ENCODE measurements around the gene RNF144A.
A peak's percentile ranks its signal among the peaks of the same experiment; 100 is the strongest.

RNF144A gene

DNA sequence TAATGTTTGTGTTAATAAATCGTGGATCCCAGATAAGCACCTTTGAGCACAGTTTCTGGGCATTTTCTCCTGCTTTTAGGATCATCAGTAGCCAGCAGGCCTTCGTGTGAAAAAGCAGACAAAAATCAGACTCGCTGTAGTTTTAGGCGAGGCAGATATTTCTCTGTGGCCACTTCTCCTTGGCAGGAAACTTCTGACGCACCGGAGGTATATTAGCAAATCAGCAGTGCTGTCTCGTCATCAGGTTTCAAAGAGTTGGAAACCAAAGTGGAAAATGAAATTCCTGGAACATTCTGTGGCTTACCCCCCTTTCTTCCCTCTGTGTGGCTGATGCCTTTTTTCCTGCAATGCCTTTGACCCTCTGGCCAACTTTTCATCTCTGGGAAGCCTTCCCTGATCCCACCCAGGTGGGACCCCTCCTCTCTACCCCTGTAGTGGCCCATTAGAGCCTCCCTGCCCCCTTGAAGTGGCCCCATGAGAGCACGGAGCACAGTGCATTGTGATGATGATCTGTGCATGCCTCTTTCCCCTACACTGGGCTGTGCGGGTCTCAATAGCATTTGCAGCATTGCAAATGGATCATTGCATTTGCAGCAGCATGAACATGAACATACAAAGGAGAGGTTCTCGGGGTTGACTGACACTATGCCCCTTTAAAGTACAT, 93.3 kb downstream of the RNF144A start:
- no peak for DNase-seq

GRCh38 chr2:7011356-7012083, 94.3 kb downstream of the RNF144A start:
- DNase-seq, result no peak

GRCh38 chr2:7012141-7012764, 95.0 kb downstream of the RNF144A start:
- DNase-seq, result no peak

GRCh38 chr2:7013471-7014160, 96.4 kb downstream of the RNF144A start:
- no peak for DNase-seq

DNA sequence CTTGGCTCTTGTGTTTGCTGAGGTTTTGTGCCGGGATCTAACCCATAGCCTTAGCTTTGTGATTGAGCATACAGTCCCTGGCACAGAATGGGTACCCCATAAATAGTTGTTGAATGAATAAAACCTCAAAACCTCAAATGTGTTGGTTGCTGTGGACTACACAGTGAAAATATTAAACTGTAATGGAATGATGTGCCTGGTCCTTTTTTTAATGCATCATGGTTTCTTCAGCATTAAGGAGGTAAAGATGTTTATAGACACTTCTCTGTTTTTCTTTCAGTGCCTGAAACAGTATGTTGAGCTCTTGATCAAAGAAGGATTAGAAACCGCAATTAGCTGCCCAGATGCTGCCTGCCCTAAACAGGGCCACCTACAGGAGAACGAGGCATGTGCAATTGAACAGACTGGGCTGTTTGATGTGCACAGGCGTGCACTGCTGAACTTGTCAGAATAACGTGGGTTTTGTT, 97.0 kb downstream of the RNF144A start:
- peak; percentile 14 for DNase-seq

GRCh38 chr2:7015007-7015950, 98.1 kb downstream of the RNF144A start:
- DNase-seq, result no peak

DNA sequence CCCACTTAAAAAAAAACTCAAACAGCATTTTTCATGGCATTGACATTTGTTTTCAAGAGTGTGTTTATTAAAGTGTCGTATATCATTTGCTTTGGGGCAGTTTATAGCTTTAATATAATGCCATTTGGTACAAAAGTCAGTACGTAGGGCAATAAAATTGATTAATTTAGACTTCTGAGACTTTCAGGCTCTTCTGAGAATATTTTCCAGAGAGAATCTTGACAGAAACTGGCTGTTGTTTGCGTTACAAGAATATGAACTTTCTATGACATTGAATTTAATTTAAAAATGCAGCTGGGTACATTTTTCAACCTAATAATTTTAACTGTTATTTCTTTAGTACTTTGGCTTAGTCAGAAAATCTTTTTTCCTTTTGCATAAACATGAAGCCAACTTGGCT, 98.9 kb downstream of the RNF144A start:
- DNase-seq, result no peak

DNA sequence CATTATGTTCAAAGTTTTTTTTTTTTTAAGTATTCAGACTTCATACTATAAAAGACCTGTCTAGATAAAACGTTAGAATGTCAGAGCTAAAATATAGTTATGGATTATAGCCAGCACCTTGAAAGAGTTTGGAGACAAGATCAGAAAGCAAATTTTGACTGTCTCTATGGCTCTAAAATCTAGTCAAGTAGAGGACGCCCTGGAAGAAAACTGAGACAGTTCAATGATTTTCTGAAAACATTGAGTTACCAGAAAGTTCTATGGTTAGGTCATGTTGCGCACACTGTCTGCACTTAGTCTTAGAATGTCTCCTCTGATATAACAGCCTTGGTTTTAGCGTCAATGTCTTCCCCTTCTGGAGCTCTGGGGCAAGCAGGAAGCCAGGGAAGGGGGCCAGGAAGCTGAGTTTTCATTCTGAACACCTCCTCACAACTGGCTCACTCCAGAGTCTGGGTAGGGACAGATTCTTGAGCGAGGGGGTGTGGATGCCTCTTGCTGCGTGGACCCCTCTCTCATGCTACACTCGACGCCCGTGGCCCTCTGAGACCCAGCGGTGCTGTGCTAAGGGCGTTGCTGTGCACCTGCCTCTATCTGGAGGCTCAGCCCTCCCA, 99.5 kb downstream of the RNF144A start:
- no peak for DNase-seq

GRCh38 chr2:7017671-7018281, 100.6 kb downstream of the RNF144A start:
- no peak for DNase-seq

DNA sequence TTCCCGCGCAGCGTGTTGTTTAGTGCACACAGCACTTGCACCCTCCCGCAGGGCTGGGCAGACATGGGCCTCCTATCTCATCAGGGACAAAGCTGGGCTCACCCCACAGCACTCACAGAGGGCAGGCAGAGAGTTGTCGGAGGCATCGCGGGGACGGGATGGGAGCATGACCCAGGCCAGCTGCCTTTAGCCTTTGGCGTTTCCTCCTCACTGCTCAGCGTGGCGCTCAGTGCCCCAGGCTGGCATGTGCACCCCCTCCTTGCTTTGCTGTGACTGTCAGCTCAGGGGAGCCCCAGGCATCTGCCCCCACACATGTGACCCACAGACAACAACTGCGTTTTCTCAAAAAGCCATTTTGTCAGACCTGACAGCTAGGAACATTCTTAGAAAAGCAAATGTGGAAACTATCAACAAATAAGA, 101.1 kb downstream of the RNF144A start:
- DNase-seq, result no peak

GRCh38 chr2:7018767-7019166, 101.6 kb downstream of the RNF144A start:
- no peak for DNase-seq

DNA sequence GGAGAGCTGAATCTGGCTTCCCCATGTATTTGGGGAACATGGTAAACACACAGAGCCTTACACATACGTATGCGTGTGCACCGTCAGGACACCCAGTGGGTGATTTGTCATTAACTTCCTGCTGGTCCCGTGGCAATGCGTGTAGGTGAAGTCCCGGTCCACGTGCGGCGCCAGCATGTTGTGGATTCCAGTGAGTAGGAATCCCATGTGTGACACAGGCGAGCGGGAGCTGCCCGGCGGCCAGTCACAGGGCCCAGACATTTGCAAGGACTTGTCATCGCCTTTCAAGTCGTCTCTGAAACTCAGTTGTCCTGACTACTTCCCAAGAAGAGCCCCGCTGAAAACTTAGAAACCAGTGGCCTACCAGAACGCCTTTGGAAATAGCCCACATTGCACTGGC, 102.0 kb downstream of the RNF144A start:
- DNase-seq, result no peak

GRCh38 chr2:7020059-7020458, 102.8 kb downstream of the RNF144A start:
- no peak for DNase-seq

DNA sequence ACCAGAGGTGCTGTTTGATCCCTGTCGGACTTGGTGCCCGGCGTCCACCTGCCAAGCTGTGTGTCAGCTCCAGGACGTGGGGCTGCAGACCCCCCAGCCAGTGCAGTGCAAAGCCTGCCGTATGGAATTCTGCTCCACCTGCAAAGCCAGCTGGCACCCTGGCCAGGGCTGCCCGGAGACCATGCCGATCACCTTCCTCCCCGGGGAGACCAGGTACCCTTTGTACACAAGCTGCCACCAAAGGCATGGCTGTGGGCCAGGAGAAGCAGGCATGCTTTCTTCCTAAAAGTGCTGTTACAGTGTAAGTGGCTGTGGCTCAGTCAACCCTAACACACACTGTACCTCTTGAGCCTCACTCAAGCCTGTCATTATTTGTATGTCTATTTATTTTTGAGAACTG, 103.3 kb downstream of the RNF144A start:
- no peak for DNase-seq

DNA sequence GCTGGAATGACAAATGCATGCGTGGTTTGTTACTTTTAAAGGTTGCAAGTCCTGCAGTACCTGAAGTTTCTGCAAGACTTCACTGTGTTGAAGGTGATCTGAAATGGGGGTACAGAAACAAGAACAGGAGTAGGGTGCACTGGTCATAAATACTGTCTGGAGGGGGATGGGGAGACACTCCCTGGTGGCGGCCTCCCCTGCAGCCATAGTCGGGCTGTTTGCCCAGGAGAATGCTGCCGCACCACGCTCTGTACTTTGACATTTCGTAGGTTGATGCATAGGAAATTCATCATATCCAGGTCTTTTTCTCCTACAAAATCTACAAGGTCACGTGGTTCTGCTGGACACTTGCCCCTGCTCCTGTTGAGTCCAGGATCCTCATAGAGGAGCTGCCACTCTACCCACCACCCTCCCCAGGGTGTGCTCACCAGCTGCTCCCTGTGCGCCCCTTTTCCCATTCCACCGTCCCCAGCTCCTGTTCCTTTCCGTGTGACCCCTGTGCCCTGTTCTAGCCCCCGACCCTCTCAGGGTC, 103.8 kb downstream of the RNF144A start:
- DNase-seq, result no peak

- DNase-seq, result no peak
Observed at GRCh38 chr2:7022492-7023385, 105.5 kb downstream of the RNF144A start.

DNA sequence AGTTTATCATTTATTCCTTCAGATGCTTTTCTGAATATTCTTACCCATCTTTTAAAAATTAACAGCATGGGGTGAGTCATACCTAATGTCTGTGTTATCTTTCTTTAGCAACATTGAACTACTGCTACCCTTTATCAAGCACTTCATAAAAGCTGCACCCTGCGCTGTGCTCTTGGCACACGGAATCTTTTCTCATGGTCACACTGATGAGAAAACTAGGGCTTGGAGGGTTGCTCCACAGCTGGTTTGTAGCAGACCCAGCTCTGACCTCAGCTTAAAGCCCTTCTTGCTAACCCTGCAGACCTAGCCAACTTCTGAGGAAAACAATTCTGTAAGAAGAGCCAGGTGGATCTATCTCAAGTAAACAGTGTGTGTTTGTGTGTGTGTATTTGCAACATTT, 106.3 kb downstream of the RNF144A start:
- no peak for DNase-seq

DNA sequence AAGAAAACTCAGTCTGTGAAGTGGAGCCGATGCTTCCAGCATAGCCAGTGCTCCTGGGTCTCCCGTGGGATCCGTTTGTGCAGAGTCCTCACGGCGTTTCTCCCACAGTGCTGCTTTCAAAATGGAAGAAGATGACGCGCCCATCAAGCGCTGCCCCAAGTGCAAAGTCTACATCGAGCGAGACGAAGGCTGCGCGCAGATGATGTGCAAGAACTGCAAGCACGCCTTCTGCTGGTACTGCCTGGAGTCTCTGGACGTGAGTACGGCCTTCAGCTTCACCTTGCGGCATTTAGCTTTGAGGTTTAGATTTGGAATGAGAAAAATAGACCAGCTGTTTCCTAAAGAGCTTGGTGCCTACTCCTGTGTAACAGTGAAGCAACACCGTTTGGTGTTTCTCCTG, 107.0 kb downstream of the RNF144A start:
- DNase-seq, result no peak

- DNase-seq, result no peak
Observed at GRCh38 chr2:7025082-7025481, 107.9 kb downstream of the RNF144A start.

- no peak for DNase-seq
Observed at GRCh38 chr2:7026742-7027141, 109.5 kb downstream of the RNF144A start.
